ENCODE measurements around the gene MCRS1. TPM values are rescaled to one million over a fixed set of nuclear protein-coding genes. Genes with fewer than 3 reads are reported as not detected.

MCRS1 gene
- total RNA-seq, 1 donor: 28.1 TPM

DNA sequence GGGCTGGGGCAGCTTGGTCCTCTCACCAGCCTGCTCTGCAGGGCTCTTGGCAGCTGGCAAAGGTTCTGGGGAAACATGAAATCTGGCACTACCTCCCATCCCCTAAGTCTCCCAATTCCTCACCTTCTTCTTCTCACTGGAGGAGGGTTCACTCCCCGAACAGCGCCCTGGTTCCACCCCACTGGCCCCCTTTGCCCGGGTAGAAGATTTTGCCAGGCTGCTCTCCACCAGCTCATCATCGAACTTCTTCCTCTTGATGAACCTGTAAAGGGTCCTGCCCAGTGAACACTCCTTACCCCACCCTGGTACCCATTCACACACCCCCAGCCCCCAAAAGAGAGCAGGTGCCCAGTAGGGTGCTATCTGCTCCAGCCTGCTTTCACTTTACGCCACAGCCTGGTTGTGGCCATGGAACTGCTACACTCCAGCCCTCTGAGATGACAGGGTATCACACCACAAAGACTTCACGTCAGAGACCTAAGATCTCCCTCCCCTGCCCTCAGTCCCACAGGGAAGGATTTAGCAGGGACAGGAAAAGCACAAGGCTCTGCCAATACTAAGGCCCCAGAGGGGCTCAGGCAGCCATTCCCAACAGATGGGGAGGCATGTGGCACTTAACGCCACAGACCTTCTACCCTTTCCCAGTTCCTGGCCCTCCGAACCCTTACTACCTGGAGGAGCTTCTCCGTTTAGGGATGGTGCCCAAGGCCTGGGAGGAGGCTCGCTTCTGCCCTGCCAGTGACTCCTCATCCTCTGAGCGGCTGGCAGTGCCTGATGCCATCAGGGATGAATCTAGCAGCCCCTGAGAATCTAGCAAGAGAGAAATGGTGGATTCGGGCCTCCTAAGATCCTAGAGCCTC, 2.3 kb downstream of the MCRS1 start:
- Histone ChIP-seq H3K9me3 (ENCODE audit: low read depth, low read length) (no peaks in the 10 kb centered on the region), H3K4me1 (ENCODE audit: insufficient read depth, low read length) (peaks cover 47% of the 10 kb centered on the region), H3K4me3 (ENCODE audit: low read length) (no peak overlapping the region), H3K27me3 (ENCODE audit: insufficient read depth, low read length) (no peaks in the 10 kb centered on the region)

- H3K4me3 ChIP-seq (ENCODE audit: low read length): no peak overlapping the region
- H3K27me3 ChIP-seq (ENCODE audit: insufficient read depth, low read length): no peaks in the 10 kb centered on the region
- H3K9me3 ChIP-seq (ENCODE audit: low read depth, low read length): no peaks in the 10 kb centered on the region
- peaks cover 44% of the 10 kb centered on the region for H3K4me1 ChIP-seq (ENCODE audit: insufficient read depth, low read length)
These were observed 3.1 kb downstream of the MCRS1 start for GRCh38 chr12:49564686-49565405.

GRCh38 chr12:49563951-49564685, 3.8 kb downstream of the MCRS1 start:
- H3K4me1 ChIP-seq (ENCODE audit: insufficient read depth, low read length): peaks cover 41% of the 10 kb centered on the region
- H3K4me3 ChIP-seq (ENCODE audit: low read length): no peak overlapping the region
- H3K9me3 ChIP-seq (ENCODE audit: low read depth, low read length): no peaks in the 10 kb centered on the region
- H3K27me3 ChIP-seq (ENCODE audit: insufficient read depth, low read length): no peaks in the 10 kb centered on the region

- H3K4me1 ChIP-seq (ENCODE audit: insufficient read depth, low read length): peaks cover 34% of the 10 kb centered on the region
- H3K4me3 ChIP-seq (ENCODE audit: low read length): no peak overlapping the region
- H3K27me3 ChIP-seq (ENCODE audit: insufficient read depth, low read length): no peaks in the 10 kb centered on the region
- H3K9me3 ChIP-seq (ENCODE audit: low read depth, low read length): no peaks in the 10 kb centered on the region
These were observed 5.1 kb downstream of the MCRS1 start for GRCh38 chr12:49562831-49563230.

GRCh38 chr12:49562233-49562632, 5.7 kb downstream of the MCRS1 start:
- Histone ChIP-seq H3K4me3 (ENCODE audit: low read length) (no peak overlapping the region), H3K27me3 (ENCODE audit: insufficient read depth, low read length) (no peaks in the 10 kb centered on the region), H3K4me1 (ENCODE audit: insufficient read depth, low read length) (peaks cover 31% of the 10 kb centered on the region), H3K9me3 (ENCODE audit: low read depth, low read length) (no peaks in the 10 kb centered on the region)

DNA sequence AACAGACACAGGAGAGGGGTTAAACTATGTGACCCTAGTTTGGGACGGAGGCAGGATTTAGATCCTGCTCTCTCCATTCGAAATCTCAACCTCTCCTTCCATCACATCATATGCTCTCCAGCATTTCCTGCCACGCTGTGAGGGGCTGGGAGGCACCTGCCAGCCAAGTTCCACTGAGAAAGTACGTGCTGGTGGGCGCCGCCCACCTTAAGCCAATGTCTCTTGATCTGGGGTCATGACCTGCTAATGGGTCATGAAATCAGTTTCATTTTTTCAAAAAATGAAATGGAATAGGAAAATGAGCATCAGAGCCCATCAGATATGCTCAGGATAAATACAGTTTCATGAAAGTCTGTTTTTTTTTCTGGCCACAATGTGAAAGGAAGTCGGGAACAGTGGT, 7.2 kb downstream of the MCRS1 start:
- H3K9me3 ChIP-seq (ENCODE audit: low read depth, low read length): no peaks in the 10 kb centered on the region
- H3K4me1 ChIP-seq (ENCODE audit: insufficient read depth, low read length): peaks cover 18% of the 10 kb centered on the region
- no peak overlapping the region for H3K4me3 ChIP-seq (ENCODE audit: low read length)
- no peaks in the 10 kb centered on the region for H3K27me3 ChIP-seq (ENCODE audit: insufficient read depth, low read length)

DNA sequence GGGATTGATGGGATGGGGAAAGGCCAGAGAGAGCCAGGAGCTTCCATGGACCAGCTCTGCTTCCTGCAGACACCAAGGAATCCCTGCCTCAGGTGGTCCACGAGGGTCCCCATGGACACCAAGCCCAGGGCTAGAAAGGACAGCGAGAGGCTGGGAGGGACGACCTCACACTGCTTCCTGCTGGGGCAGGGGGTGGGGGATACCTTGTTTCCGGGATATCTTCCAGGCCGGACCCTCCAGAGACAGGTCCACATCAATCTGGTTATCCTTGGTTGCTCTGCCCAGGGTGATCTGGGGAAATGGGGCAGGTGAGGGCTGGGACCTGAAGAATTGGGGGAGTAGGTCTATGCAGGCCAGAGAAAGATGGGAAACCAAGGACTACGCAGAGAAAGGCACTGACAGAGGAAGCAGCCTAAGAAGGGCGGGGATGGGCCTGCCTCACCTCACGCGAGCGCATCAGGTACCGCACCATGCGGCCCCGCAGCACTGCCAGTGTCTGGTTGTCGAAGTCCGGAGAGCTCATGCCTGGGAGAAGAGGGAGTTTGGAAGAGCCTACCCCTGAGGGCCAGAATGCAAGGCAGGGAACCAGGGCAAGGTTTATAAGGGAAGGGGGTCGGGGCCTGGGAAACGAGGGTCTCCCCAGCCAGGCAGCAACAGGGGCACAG, 8.8 kb downstream of the MCRS1 start:
- no peaks in the 10 kb centered on the region for H3K9me3 ChIP-seq (ENCODE audit: low read depth, low read length)
- no peak overlapping the region for H3K4me3 ChIP-seq (ENCODE audit: low read length)
- H3K4me1 ChIP-seq (ENCODE audit: insufficient read depth, low read length): peaks cover 2% of the 10 kb centered on the region
- no peaks in the 10 kb centered on the region for H3K27me3 ChIP-seq (ENCODE audit: insufficient read depth, low read length)

DNA sequence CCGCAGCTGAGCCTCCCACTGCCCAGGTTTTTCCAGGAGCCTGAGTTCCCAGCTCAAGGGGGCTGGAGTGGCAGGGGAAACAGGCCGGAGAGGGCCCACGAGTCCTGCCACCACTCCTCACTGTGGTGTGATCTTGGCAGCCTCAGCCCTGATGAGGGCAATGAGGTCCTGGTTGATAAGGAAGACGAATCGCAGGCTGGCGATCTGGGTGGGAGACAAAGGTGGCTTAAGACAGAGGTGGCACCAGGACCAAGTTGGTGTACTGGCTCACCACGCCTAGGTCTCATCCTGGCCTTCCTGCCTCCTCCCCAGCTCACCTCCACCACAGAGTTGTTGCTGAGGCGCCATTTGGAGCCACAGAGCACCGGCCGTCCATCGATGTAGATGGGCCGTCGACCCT, 9.4 kb downstream of the MCRS1 start:
- Histone ChIP-seq H3K9me3 (ENCODE audit: low read depth, low read length) (no peaks in the 10 kb centered on the region), H3K27me3 (ENCODE audit: insufficient read depth, low read length) (no peaks in the 10 kb centered on the region), H3K4me3 (ENCODE audit: low read length) (no peak overlapping the region), H3K4me1 (ENCODE audit: insufficient read depth, low read length) (no peaks in the 10 kb centered on the region)

- no peaks in the 10 kb centered on the region for H3K27me3 ChIP-seq (ENCODE audit: insufficient read depth, low read length)
- H3K4me1 ChIP-seq (ENCODE audit: insufficient read depth, low read length): no peaks in the 10 kb centered on the region
- H3K9me3 ChIP-seq (ENCODE audit: low read depth, low read length): no peaks in the 10 kb centered on the region
- no peak overlapping the region for H3K4me3 ChIP-seq (ENCODE audit: low read length)
These were observed 10.1 kb downstream of the MCRS1 start for GRCh38 chr12:49557917-49558215.

DNA sequence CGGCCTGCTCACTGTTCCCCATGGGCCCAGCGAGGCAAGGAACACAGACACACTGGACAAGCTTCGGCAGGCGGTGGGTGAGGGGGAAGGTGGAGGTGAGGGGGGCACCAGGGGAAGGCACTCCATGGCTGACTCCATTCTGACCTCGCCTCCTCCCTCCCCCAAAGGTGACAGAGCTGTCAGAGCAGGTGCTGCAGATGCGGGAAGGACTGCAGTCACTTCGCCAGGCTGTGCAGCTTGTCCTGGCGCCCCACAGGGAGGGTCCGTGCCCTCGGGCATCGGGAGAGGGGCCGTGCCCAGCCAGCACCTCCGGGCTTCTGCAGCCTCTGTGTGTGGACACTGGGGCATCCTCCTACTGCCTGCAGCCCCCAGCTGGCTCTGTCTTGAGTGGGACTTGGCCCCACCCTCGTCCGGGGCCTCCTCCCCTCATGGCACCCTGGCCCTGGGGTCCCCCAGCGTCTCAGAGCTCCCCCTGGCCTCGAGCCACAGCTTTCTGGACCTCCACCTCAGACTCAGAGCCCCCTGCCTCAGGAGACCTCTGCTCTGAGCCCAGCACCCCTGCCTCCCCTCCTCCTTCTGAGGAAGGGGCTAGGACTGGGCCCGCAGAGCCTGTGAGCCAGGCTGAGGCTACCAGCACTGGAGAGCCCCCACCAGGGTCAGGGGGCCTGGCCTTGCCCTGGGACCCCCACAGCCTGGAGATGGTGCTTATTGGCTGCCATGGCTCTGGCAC, 10.6 kb downstream of the MCRS1 start:
- H3K9me3 ChIP-seq (ENCODE audit: low read depth, low read length): no peaks in the 10 kb centered on the region
- no peaks in the 10 kb centered on the region for H3K4me1 ChIP-seq (ENCODE audit: insufficient read depth, low read length)
- H3K27me3 ChIP-seq (ENCODE audit: insufficient read depth, low read length): no peaks in the 10 kb centered on the region
- H3K4me3 ChIP-seq (ENCODE audit: low read length): no peak overlapping the region

GRCh38 chr12:49556391-49557186, 11.4 kb downstream of the MCRS1 start:
- no peaks in the 10 kb centered on the region for H3K9me3 ChIP-seq (ENCODE audit: low read depth, low read length)
- no peaks in the 10 kb centered on the region for H3K27me3 ChIP-seq (ENCODE audit: insufficient read depth, low read length)
- no peaks in the 10 kb centered on the region for H3K4me1 ChIP-seq (ENCODE audit: insufficient read depth, low read length)
- no peak overlapping the region for H3K4me3 ChIP-seq (ENCODE audit: low read length)

- H3K4me1 ChIP-seq (ENCODE audit: insufficient read depth, low read length): no peaks in the 10 kb centered on the region
- no peak overlapping the region for H3K4me3 ChIP-seq (ENCODE audit: low read length)
- H3K27me3 ChIP-seq (ENCODE audit: insufficient read depth, low read length): no peaks in the 10 kb centered on the region
- no peaks in the 10 kb centered on the region for H3K9me3 ChIP-seq (ENCODE audit: low read depth, low read length)
These were observed 12.1 kb downstream of the MCRS1 start for GRCh38 chr12:49555631-49556390.

- H3K9me3 ChIP-seq (ENCODE audit: low read depth, low read length): no peaks in the 10 kb centered on the region
- H3K4me1 ChIP-seq (ENCODE audit: insufficient read depth, low read length): peaks cover 3% of the 10 kb centered on the region
- peaks cover 4% of the 10 kb centered on the region for H3K27me3 ChIP-seq (ENCODE audit: insufficient read depth, low read length)
- H3K4me3 ChIP-seq (ENCODE audit: low read length): no peak overlapping the region
These were observed 13.7 kb downstream of the MCRS1 start for GRCh38 chr12:49554266-49554665.

Measured in mononuclear cell (primary cell).